NCI-H2227 (cell line): ENCODE data around the gene FOXF1.

Source experiments
- DNase-seq: peaks from one replicate; lab custom pipeline; 2025; ENCODE audit not compliant: unreplicated experiment; lab: John Stamatoyannopoulos, UW

The FOXF1 gene

DNA sequence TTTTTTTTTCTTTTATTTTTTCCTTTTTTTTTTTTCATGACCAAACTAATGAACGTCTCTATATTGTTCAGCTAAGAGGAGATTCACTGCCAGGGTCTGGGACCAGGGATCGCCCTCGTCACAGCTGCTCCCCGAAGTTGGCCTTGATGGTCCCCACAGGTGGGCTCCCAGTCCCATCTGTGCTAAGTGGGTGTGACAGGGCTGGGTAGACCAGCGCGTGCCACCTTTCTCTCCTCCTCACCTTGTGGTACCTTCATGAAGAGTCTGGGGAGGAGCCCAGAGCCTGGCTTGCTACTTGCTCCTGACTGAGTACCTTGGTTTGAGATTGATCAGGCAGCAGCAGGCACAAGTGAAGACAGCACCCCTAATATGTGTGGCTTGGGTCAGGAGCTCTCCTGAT is 6.5 kb upstream of the FOXF1 start:
- DNase-seq: no peak

DNA sequence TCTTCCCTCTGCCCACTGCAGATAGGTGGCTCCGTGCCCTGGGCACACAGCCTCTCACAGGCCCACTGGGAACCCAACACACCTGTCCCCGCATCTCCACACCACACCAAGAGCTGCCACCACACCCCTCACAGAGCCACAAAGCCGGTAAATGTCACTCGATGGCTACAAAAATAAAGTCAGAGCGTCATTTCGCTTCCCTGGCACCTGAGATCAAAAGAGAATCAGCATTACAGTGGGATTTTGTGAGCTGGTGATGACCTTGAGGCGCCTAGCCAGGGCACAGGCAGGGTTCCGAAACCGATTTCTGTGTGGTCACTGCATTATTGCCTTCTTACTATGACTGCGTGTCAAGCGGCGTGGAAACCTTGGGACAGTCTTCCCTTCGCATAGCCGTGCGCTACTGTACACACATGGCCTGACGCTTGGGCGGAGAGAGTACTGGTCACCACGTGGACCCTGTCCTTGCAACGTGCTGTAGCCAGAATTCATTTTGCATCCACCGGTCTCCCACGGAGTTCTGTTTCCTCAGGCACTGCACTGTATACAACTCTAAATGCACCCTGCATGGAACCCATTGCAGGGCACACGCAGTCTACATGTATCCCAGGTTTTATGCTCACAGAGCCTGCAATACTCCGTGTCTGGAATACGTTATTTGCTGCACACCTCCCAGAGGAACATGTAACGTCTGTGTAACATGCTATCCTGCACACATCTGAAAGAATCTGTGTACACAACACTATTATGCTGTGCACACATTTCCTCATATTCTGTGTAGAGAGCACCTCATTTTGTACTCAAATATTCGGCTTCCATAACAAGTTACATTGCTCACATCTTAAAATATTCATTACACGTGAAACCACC is 5.8 kb upstream of the FOXF1 start:
- DNase-seq: no peak

DNA sequence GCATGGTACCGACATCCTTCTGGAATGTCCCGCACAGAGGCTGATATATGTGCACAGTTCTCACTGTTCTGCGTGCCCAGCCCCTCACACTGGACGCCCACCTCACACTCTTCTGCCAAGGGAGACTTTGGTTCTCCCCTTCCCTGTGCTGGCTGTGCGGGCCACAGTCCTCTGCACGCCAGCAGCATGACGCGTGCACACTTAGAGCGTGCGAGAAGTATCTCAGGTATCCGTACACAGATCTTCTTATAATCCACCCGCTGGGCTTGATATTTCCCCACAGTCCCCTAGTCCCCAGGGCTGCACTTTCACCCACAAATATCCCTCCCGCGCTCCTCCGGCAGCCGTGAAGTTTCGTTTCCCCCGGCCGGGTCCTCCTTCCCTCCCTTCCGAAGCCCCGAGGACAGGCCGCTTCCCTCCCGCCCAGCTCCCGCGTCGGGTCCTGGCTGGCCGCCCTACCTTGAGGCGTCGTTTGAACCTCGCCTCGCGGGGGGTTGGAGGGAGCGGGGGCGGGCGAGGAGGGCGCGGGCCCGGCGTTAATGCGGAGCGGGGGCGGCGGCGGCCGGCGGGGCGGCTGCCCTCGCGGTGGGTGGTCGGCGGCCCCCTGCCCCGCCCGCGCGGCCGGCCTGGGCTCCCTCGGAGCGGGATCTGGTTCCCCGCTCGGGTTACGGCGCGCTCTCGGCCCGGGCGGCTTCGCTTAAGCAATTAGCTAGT is 5.0 kb upstream of the FOXF1 start:
- DNase-seq: no peak

DNA sequence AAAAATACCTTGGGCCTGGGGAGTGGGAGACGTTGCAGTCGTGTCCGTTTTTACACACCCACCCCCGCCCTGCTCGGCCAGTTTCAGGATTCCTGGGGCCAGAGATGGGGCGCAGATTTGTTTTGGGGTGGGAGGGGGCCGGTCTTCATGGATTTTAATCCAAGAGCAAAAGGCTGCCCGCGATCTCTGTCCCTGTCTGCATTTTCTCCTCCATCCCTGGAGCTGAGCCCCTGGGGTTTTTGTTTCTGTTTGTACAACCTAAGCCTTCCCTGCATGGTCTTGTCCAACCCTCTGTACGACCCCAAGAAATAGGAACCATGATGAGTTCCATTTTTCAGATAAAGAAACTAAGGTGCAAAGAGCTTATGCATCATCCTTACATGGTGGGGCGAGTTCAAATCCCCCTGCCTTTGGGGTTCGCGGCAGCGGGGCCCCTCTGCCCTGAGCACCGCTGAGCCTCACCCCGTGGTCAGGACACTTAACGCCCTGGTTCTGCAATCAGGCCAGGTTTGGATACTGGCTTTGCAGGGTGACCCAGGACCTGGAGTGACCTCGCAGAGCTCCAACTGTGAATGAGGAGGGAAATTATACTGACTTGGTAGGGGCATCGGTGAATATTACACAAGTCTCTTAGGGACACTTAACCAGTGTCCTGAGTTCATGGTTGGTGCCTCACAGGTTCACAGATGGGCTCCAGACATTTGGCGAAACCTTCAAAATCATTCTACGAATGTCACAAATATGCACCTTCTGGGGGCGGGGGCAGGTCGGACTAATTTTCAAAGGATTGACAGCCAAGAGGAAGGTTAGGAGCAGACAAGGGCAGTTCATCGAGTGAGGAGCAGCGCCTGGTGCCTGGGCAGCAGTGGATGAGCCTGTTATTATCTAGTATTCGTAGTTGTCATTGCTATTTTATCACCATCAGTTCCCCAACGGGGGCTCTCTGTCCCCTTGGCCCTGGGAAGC is 4.1 kb upstream of the FOXF1 start:
- no peak for DNase-seq

DNA sequence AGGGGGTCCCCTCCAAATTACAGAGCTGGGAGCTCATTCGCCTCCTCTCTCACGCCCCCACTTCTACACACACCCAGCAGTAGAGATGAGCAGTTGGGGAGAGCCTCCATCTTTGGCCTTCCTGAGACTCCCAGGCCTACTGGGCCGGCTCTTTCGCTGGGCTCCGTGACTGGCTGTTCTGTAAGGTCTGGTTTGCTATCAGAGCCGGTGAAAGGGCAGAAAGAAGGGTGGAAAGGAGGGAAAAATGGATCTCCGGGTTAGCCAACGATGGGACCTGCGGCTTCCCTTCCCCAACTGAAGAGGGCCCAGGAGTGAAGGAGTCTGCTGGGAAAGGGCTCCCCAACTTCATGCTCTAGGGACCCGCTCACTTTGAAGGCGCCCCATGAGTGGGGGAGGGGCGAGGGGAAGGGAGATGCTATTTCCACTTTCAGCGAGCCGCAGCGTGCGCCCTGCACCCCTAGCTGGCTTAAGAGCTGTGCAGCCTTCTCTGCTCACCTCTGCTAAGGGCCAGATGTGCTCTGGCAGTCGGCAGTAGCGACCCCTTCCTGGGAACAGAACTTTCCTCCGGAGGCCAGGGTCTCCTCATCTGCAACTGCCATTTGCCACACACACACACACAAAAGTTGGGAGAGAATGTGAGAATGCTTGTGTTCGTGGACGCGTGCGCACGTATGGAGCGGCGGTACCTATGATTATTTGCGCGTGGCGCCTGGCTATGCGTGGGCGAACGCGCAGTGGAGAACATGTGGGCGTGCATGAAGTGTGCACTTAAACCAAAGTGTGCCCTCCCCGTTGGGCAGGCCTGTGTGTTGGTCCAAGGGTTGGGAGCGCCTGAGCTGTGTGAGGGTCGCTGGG is 2.9 kb upstream of the FOXF1 start:
- DNase-seq: no peak

DNA sequence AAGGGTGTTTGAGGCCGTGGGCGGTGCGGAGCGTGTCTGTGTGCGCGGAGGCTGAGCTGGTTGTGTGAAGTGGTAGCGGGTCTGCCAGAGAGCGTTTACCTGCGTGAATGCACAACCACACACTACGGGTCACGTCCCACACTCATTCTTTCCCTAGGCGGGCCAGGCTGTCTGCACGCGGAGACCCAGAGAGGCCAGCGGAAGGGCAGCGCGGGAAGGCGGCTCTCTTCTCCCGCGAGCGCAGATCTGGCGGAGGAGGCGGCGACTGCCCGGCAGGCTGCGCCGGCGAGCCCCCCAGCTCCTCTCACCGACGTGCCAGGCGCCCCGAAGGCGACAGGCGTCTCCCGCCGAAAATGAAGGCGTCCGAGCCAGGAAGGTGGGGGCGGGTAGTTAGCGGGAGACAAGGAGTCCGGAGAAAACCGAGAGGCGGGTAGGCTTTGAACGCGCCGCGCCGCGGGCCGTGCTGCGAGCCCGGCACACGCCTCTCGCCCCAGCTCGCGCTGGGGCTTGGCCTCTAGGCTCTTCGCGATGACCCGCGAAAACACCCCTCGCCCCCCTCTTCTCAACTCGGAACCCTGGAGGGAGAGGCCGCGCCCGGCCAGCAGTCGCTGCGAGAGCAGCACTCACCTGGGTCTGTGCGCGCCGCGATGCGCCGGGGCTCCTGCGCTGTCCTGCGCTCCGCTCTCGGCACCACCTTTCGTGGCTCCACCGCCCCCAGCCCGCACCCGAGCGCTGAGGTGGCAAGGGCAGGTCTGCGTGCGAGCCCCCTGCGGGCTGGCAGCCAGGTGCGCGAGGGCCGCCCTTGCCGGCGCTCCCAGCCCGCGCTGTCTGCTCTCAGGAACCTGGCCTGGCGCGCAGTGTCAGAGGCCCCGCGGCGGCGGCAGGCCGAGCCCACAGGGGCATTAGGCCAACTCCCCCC is 2.0 kb upstream of the FOXF1 start:
- DNase-seq: no peak

DNA sequence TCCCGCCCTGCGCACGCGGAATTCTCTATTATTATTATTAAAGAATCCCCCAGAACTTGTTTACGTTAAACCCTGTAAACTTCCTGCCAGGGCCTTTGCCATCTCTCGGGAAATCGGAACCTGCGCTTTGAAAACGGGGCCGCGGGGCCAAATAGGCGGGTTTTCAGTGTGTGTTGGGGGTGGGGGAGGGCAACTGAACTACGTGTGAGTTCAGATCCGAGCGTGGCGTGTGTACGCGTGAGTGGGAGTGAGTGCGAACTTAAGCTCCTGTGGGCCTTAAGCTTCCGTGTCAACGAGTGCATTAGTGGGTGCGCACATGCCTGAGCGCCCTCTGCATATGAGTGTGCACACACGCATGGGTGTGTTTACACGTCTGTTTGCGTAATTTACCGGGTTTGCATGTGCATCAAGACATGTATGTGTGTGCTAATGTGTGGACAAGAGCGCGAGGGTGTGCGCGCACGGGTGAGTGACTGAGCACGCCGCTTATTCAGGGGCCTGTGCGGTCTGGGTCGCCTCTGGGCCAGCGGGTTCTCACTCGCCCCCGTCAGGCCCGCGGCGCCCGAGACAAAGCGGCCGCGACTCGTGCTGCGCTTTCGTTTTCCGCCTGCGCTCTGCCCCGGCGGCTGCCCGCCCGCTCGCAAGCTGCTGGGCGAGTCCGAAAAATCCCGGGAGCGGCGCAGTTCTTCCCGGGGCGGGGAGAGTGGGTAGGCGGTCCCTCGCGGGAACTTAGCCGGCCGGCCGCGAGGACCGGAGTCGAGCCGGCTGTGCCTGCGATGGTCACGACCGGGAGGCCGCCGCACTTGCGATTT is 1.2 kb upstream of the FOXF1 start:
- peak; percentile 26 for DNase-seq

DNA sequence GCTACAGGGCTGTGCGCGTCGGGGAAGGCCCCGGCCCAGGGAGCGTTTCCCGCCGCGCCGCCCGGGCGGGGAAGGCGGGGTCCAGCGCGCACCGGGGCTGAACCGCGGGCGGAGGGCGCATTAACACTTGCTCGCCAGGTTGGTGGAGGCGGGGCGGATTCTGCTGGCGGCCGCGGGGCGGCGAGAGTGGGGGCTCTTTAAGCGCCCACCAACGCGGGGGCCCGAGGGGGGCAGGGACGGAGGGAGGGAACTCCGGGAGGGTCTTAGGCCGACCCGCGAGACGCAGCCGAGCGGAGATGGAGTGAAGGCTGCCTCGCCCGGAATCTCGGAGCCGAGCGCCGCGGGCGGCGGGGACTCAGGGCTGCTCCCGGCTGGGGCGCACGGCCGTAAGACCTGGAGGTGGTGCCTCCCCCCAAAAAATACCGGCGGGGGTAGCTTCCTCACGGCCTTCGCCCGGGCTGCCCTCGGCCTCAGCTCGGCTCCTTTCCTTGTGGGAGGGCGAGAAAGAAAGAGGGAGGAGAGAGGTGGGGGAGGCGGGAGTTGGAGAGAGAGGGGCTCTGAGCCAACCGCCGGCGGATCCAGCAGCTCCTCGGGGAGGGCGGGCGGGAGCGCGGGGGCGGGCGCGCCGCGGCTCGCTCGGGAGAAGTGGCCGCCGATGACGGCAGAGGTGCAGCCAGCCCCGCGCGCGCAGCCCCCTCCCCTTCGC is 415 bp upstream of the FOXF1 start:
- DNase-seq: no peak

DNA sequence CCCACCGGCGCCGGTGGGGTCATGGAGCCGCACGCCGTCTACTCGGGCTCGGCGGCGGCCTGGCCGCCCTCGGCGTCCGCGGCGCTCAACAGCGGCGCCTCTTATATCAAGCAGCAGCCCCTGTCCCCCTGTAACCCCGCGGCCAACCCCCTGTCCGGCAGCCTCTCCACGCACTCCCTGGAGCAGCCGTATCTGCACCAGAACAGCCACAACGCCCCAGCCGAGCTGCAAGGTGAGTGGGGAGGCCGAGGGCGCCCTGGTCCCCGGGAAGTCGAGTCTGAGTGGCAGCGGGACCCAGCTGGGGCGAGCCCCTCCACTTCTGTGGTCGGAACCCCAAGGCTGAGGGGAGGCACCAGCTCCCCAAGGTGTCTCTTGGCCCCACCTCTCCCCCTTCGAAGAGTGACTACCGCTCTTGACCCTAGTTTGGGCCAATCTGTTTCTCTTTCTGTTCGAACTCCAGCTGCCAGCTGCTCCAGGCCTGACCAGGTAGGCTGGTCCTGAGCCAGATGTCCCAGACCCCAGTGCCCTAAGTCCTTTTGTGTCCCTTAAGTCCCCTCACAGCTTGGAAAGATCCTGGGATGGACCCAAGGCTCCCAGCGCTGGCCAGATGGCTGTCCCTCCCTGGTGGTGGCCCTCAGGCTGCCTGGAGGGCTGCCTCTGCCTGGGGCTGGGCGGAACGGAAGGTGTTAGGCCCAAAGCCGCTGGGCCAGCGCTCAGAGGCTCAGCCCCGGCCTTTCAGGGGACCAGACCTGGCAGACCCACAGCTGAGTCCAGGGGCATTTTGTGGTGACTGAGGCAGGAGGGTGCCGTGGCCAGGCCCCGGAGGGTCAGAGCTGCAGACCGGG is 1.2 kb downstream of the FOXF1 start:
- no peak for DNase-seq

DNA sequence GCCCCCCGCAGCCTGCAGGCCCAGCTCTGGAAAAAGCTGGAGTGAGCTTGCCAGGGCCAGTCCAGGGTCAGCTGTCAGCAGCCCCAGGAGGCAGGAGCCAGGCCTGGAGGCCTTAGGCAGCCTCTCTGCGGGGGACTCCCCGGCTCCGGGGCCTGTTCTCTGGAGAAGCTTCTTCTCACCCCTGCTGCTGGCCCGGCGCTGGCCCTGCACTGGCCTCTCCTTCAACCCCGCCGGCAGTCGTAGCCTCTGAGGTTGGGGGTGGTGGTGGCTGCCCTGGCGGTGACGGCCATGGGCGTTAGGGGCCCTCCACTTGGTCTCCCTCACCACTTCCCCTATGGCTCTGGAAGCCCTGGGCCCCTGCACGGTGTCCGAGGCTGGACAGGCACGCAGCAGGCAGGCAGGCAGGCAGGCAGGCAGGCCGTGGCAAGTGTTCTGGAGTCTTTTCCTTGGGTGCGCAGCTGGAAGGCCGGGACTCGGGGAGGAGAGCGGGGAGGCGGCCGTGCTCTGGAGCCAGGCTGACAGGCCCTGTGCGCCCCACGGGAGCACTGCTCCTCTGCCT is 2.1 kb downstream of the FOXF1 start:
- no peak for DNase-seq

DNA sequence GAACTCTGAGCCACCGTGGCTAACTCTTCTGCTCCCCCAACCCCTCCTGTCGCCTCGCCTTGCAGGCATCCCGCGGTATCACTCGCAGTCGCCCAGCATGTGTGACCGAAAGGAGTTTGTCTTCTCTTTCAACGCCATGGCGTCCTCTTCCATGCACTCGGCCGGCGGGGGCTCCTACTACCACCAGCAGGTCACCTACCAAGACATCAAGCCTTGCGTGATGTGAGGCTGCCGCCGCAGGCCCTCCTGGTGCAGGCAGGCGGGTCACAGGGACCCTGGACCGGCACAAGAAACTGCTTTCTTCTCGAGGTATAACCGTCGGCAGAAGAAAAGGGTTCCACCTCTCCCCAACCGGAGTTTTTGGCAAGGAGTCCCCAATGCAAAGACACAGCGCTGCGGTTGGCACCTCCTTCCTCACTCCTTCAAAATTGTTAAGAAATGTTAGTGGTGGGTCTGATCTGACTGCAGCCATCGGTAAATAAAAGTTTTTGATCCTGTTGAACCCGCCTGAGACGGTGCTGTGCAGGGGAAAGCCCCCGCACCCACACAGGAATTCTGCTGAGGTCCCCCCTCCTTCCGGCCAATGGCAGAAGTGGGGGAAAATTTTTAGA is 2.6 kb downstream of the FOXF1 start:
- no peak for DNase-seq

DNA sequence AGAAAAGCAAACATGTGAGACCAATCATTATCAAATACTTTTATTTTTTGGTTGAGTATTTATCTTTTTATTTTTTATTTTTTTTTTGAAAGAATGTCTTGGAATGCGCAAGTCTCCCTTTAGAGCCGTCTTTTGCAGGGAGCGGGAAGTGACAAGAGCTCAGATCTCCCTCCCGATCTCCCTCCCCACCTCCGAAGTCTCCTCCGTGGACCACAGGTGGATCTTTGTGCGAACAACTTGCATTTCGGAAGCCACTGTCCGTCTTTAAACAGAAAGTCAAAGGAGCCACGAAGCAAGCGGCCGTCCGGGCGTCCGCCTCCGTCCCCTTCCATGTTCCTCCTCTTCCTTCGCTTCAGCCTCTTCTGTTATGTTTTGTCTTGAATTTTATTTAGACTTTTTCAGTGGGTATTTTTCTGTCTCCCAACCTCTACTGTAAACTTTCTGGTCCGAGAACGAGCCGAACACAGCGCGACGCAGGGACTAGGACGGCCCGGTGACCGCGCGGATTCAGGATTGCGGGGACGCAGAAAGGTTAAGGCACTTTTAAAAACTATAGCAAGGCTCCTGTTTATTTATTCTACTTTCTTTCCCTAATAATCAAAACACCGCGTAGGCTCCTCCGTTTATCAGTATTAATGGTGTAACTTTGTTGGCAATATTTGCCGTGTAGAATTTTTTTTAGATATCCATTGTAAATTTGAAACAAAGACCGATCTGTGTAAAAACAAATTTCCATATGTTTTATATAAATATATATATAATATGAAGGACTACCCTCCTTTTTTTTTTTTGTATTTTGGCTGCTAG is 3.3 kb downstream of the FOXF1 start:
- DNase-seq: no peak

DNA sequence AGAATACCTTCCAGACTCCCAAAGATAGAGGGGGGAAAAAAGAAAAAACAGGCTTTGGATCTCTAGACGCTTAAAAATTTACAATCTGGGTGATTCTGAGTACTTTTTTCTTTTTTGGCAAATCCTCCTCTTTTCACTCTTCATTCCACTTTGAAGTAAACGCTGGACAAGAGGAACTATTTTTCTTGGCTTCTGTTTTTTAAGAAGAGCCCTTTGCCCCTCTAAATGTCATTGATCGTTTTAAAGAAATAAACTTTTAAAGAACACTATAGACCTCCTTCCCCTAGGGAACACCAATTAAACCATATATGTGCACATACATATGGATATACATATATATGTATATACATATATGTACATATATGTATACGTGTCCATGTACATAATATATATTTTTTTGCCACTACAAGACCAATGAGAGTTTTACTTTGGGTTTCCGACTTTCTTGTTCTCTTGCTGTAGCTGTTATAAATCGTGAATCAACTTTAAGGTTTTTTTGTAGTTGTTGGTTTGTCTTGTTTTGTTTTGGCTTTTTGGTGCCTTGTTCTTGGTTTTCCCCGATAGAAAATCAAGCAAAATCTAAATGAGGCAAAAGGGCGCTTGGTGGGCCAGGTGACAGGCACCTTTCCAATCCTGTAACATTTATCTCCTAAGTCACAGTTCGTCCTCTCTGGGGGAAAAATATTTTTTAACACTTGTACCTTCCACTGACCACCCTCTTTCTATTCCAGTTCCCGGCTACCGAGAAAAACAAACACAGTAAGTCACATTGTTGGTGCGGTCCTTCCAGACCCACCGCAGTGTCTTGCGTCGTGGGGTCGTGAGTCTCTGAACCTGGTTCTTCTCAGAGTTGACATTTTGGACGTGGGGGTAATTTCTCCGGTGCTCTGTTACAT is 4.4 kb downstream of the FOXF1 start:
- no peak for DNase-seq

DNA sequence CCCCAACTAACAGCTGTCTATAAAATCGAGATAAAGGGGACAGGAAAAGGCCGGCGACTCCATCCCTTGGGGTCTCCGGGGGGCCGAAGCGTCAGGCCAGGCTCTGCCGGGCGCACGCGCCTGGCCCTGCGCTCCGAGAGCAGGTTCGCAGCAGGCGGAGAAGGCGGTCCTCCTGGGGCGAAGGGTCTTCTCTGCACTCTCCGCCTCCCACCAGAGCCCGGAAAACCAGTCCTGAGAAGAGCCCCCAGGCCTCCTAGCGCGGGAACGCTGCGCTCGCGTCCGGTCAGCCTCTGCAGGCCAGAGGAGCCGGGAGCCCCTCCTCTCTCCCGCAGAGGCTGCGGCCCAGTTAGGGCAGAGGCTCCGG is 5.1 kb downstream of the FOXF1 start:
- no peak for DNase-seq
